ENCODE data around the gene SLX4.
A peak's percentile ranks its signal among the peaks of the same experiment; 100 is the strongest.
"Not testable (repeated sequence)": the region's sequence is repeated elsewhere in the genome, so short reads cannot be mapped to it uniquely, and the experiment has no call there.

The SLX4 gene

GRCh38 chr16:3612510-3613466 lies 1.4 kb upstream of the SLX4 start:
- no peaks in the 10 kb centered on the region for H3K27me3 Mint-ChIP-seq
- DNase-seq (no peak), ATAC-seq (no peak)
- no peaks in the 10 kb centered on the region for H3K9me3 Mint-ChIP-seq
- H3K27ac Mint-ChIP-seq = peak overlapping the region; percentile 31 to 99
- H3K4me3 Mint-ChIP-seq = peak overlapping the region; percentile 96 to 100
- H3K4me1 Mint-ChIP-seq = peaks cover 53% of the 10 kb centered on the region

- DNase-seq (no peak), ATAC-seq (no peak)
- H3K4me1 Mint-ChIP-seq = peaks cover 58% of the 10 kb centered on the region
- H3K4me3 Mint-ChIP-seq = peak overlapping the region; percentile 96 to 100
- H3K9me3 Mint-ChIP-seq = no peaks in the 10 kb centered on the region
- no peaks in the 10 kb centered on the region for H3K27me3 Mint-ChIP-seq
- H3K27ac Mint-ChIP-seq = peak overlapping the region in 1 of 2 donors; percentile 6
Observed at GRCh38 chr16:3610698-3611145, 684 bp downstream of the SLX4 start.

- DNase-seq (no peak), ATAC-seq (no peak)
- Mint-ChIP-seq H3K4me1 (peaks cover 53% of the 10 kb centered on the region), H3K27ac (peak overlapping the region in 1 of 2 donors; percentile 6), H3K4me3 (peak overlapping the region; percentile 96 to 100), H3K27me3 (no peaks in the 10 kb centered on the region), H3K9me3 (no peaks in the 10 kb centered on the region)
Observed at GRCh38 chr16:3609895-3610697, 1.3 kb downstream of the SLX4 start.

- not testable (repeated sequence) for H3K27ac Mint-ChIP-seq, H3K9me3 Mint-ChIP-seq, H3K27me3 Mint-ChIP-seq, ATAC-seq, H3K4me3 Mint-ChIP-seq, DNase-seq
- H3K4me1 Mint-ChIP-seq = peaks cover 43% of the 10 kb centered on the region
Observed at GRCh38 chr16:3608976-3609375, 2.4 kb downstream of the SLX4 start.

- ATAC-seq = no peak
- DNase-seq = no peak
- Mint-ChIP-seq H3K4me3 (no peak overlapping the region), H3K9me3 (no peaks in the 10 kb centered on the region), H3K27ac (no peak overlapping the region), H3K27me3 (no peaks in the 10 kb centered on the region), H3K4me1 (peaks cover 34% of the 10 kb centered on the region)
Observed at GRCh38 chr16:3608069-3608468, 3.3 kb downstream of the SLX4 start.

- H3K4me3 Mint-ChIP-seq = no peak overlapping the region
- peaks cover 29% of the 10 kb centered on the region for H3K4me1 Mint-ChIP-seq
- H3K27me3 Mint-ChIP-seq = no peaks in the 10 kb centered on the region
- ATAC-seq (no peak), DNase-seq (no peak)
- no peaks in the 10 kb centered on the region for H3K9me3 Mint-ChIP-seq
- H3K27ac Mint-ChIP-seq = no peak overlapping the region
Observed at GRCh38 chr16:3607634-3608033, 3.8 kb downstream of the SLX4 start.

- DNase-seq = no peak
- Mint-ChIP-seq H3K27ac (no peak overlapping the region), H3K4me3 (no peak overlapping the region)
Observed at GRCh38 chr16:3607161-3607560, 4.2 kb downstream of the SLX4 start.

GRCh38 chr16:3606441-3606840 lies 5.0 kb downstream of the SLX4 start:
- no peaks in the 10 kb centered on the region for H3K27me3 Mint-ChIP-seq
- no peaks in the 10 kb centered on the region for H3K9me3 Mint-ChIP-seq
- DNase-seq = no peak
- H3K27ac Mint-ChIP-seq = peak overlapping the region in 1 of 2 donors; percentile 45
- no peak for ATAC-seq
- H3K4me3 Mint-ChIP-seq = no peak overlapping the region
- H3K4me1 Mint-ChIP-seq = peaks cover 19% of the 10 kb centered on the region

More at GRCh38 chr16:3607161-3607560, 4.2 kb downstream of the SLX4 start:
- no peak for ATAC-seq
- H3K4me1 Mint-ChIP-seq = peaks cover 24% of the 10 kb centered on the region
- no peaks in the 10 kb centered on the region for H3K27me3 Mint-ChIP-seq
- H3K9me3 Mint-ChIP-seq = no peaks in the 10 kb centered on the region

GRCh38 chr16:3602320-3602653 lies 9.1 kb downstream of the SLX4 start:
- Mint-ChIP-seq H3K4me3 (no peak overlapping the region), H3K27ac (no peak overlapping the region), H3K27me3 (no peaks in the 10 kb centered on the region), H3K4me1 (peaks cover 12% of the 10 kb centered on the region), H3K9me3 (no peaks in the 10 kb centered on the region)
- DNase-seq (no peak), ATAC-seq (no peak)

- no peaks in the 10 kb centered on the region for H3K27me3 Mint-ChIP-seq
- DNase-seq = no peak
- peaks cover 8% of the 10 kb centered on the region for H3K4me1 Mint-ChIP-seq
- no peak for ATAC-seq
- no peaks in the 10 kb centered on the region for H3K9me3 Mint-ChIP-seq
- no peak overlapping the region for H3K27ac Mint-ChIP-seq
- no peak overlapping the region for H3K4me3 Mint-ChIP-seq
Observed at GRCh38 chr16:3601614-3602319, 9.6 kb downstream of the SLX4 start.

GRCh38 chr16:3599922-3600321 lies 11.5 kb downstream of the SLX4 start:
- H3K4me1 Mint-ChIP-seq = peaks cover 13% of the 10 kb centered on the region
- ATAC-seq (no peak), DNase-seq (no peak)
- H3K4me3 Mint-ChIP-seq = no peak overlapping the region
- no peak overlapping the region for H3K27ac Mint-ChIP-seq
- H3K9me3 Mint-ChIP-seq = no peaks in the 10 kb centered on the region
- H3K27me3 Mint-ChIP-seq = no peaks in the 10 kb centered on the region

- no peaks in the 10 kb centered on the region for H3K27me3 Mint-ChIP-seq
- no peaks in the 10 kb centered on the region for H3K9me3 Mint-ChIP-seq
- no peak overlapping the region for H3K4me3 Mint-ChIP-seq
- H3K27ac Mint-ChIP-seq = peak overlapping the region in 1 of 2 donors; percentile 63
- ATAC-seq = no peak
- no peak for DNase-seq
- peaks cover 13% of the 10 kb centered on the region for H3K4me1 Mint-ChIP-seq
Observed at GRCh38 chr16:3599121-3599520, 12.3 kb downstream of the SLX4 start.

GRCh38 chr16:3598236-3598635 lies 13.2 kb downstream of the SLX4 start:
- H3K4me1 Mint-ChIP-seq = peaks cover 13% of the 10 kb centered on the region
- ATAC-seq (no peak), DNase-seq (no peak)
- no peaks in the 10 kb centered on the region for H3K9me3 Mint-ChIP-seq
- no peak overlapping the region for H3K27ac Mint-ChIP-seq
- H3K4me3 Mint-ChIP-seq = no peak overlapping the region
- H3K27me3 Mint-ChIP-seq = no peaks in the 10 kb centered on the region

- Mint-ChIP-seq H3K4me3 (no peak overlapping the region), H3K27me3 (no peaks in the 10 kb centered on the region), H3K27ac (no peak overlapping the region), H3K9me3 (no peaks in the 10 kb centered on the region), H3K4me1 (peaks cover 13% of the 10 kb centered on the region)
- no peak for DNase-seq
- no peak for ATAC-seq
Observed at GRCh38 chr16:3597676-3598075, 13.7 kb downstream of the SLX4 start.

- H3K4me1 Mint-ChIP-seq = peaks cover 13% of the 10 kb centered on the region
- ATAC-seq (no peak), DNase-seq (no peak)
- no peak overlapping the region for H3K4me3 Mint-ChIP-seq
- no peaks in the 10 kb centered on the region for H3K27me3 Mint-ChIP-seq
- H3K27ac Mint-ChIP-seq = no peak overlapping the region
- H3K9me3 Mint-ChIP-seq = no peaks in the 10 kb centered on the region
Observed at GRCh38 chr16:3597226-3597625, 14.2 kb downstream of the SLX4 start.
